GM12878 (cell line): ENCODE data around the gene SACS. TPM values are rescaled to one million over a fixed set of nuclear protein-coding genes. Genes with fewer than 3 reads are reported as not detected.
A peak's percentile ranks its signal among the peaks of the same experiment; 100 is the strongest.

ENCODE experiments used
- ATAC-seq: fragments of 200-7000 bp; cut with Tn5 transposase; 3 replicates; pipeline ENCODE4 v1.9.1; 2020; ENCODE audit warnings: mild to moderate bottlenecking, moderate library complexity
- BruUV-seq: library from RNA; stranded (reverse); fragments of 400-500 nt; replicated peaks from 2 replicates; lab custom pipeline; 2021; lab: Mats Ljungman, UMichigan
- CTCF ChIA-PET: fragments of 300-600 bp; sonication (Branson Sonifier 250); formaldehyde crosslinking; extraction: SDS; loops from one replicate; lab custom pipeline; 2021; ENCODE audit warnings: inconsistent platforms; lab: Yijun Ruan, JAX
- POLR2A ChIA-PET: fragments of 350-600 bp; formaldehyde crosslinking; extraction: SDS; loops from one replicate; lab custom pipeline; 2021; ENCODE audit warnings: inconsistent platforms; lab: Charles Lee
- RAD21 ChIA-PET: fragments of 300-600 bp; sonication (Branson Sonifier 250); formaldehyde crosslinking; loops from one replicate; lab custom pipeline; 2023; ENCODE audit warnings: antibody characterized with exemption; ENCODE audit not compliant: unreplicated experiment; lab: Charles Lee
- SMC1A ChIA-PET: fragments of 300-600 bp; sonication (Branson Sonifier 250); formaldehyde crosslinking; loops from one replicate; lab custom pipeline; 2023; ENCODE audit not compliant: unreplicated experiment, uncharacterized antibody; lab: Charles Lee
- DNase-seq: peaks from one replicate; pipeline ENCODE4 v3.0.0-alpha.2; 2011; ENCODE audit warnings: low read depth, low spot score
- FAIRE-seq: peaks from 3 replicates; lab custom pipeline; 2011; peaks lifted over from hg19 to GRCh38; lab: Jason Lieb, UNC
- H2AFZ ChIP-seq: 2 replicates; pipeline ENCODE4 v1.6.0; 2011; ENCODE audit warnings: low read depth, low read length, control low read depth; ENCODE audit not compliant: control insufficient read depth
- H3K27ac ChIP-seq: 2 replicates; pipeline ENCODE4 v1.5.1; 2011; ENCODE audit warnings: control low read depth; ENCODE audit not compliant: control insufficient read depth, insufficient read depth
- H3K27me3 ChIP-seq, 2 experiments: replicated peaks in 1 of 2; 2 replicates each; pipeline versions ENCODE4 v1.6.0 to v1.6.1; 2011; ENCODE audit warnings: low read length in 1 of 2; ENCODE audit not compliant: control insufficient read depth in 2 of 2, insufficient read depth in 2 of 2
- H3K36me3 ChIP-seq, 2 experiments: 2 replicates each; pipeline ENCODE4 v1.5.1; 2011; ENCODE audit warnings: low read length in 1 of 2; ENCODE audit not compliant: control insufficient read depth in 2 of 2, insufficient read depth in 2 of 2
- H3K4me1 ChIP-seq: 2 replicates; pipeline ENCODE4 v1.6.1; 2011; ENCODE audit warnings: mild to moderate bottlenecking, low read length, moderate library complexity, mixed read lengths; ENCODE audit not compliant: control insufficient read depth, insufficient read depth
- H3K4me2 ChIP-seq: 2 replicates; pipeline ENCODE4 v1.6.0; 2011; ENCODE audit warnings: control low read depth; ENCODE audit not compliant: control insufficient read depth, insufficient read depth
- H3K4me3 ChIP-seq: fragments of 200-600 bp; sonication (generic); 2 replicates; pipeline ENCODE4 v1.5.1; 2016
- H3K79me2 ChIP-seq: 2 replicates; pipeline ENCODE4 v1.6.0; 2011; ENCODE audit warnings: low read length; ENCODE audit not compliant: control insufficient read depth, insufficient read depth
- H3K9ac ChIP-seq: 2 replicates; pipeline ENCODE4 v1.8.0; 2011; ENCODE audit warnings: low read length, control low read depth, mixed read lengths; ENCODE audit not compliant: control insufficient read depth, insufficient read depth
- H3K9me3 ChIP-seq: replicated peaks from 3 replicates; pipeline ENCODE4 v1.5.1; 2011; ENCODE audit warnings: mild to moderate bottlenecking, low read length; ENCODE audit not compliant: control insufficient read depth, insufficient read depth
- H4K20me1 ChIP-seq: 2 replicates; pipeline ENCODE4 v1.6.0; 2011; ENCODE audit not compliant: control insufficient read depth, insufficient read depth
- DPF2 ChIP-seq: fragments of 450-650 bp; IDR thresholded peaks from 2 replicates; pipeline ENCODE4 v1.6.1; 2017; ENCODE audit warnings: mild to moderate bottlenecking
- JUNB ChIP-seq: IDR thresholded peaks from 2 replicates; pipeline ENCODE4 v1.6.1; 2016; ENCODE audit warnings: antibody characterized with exemption, mild to moderate bottlenecking
- MYC ChIP-seq: IDR thresholded peaks from 2 replicates; pipeline ENCODE4 v1.6.1; 2011; ENCODE audit warnings: mild to moderate bottlenecking, low read length, moderate library complexity, inconsistent platforms; ENCODE audit not compliant: insufficient read depth, insufficient replicate concordance, insufficient read length, severe bottlenecking
- POLR2A ChIP-seq: IDR thresholded peaks from 2 replicates; pipeline ENCODE4 v1.6.1; 2011; ENCODE audit warnings: low read depth, mild to moderate bottlenecking, low read length
- RBBP5 ChIP-seq: fragments of 200-600 bp; sonication (generic); conservative IDR thresholded peaks from 2 replicates; pipeline ENCODE4 v1.6.1; 2016
- SMC3 ChIP-seq: IDR thresholded peaks from 2 replicates; pipeline ENCODE4 v1.6.1; 2011; ENCODE audit warnings: low read length, improper control_type of control experiment, borderline replicate concordance
- STAT3 ChIP-seq: IDR thresholded peaks from 2 replicates; pipeline ENCODE4 v1.6.1; 2011; ENCODE audit warnings: low read depth, low read length, improper control_type of control experiment
- WGBS: methylation state at CpG from one replicate; pipeline ENCODE4 v1.1.6; 2016; ENCODE audit warnings: low lambda C conversion rate; ENCODE audit not compliant: insufficient replicate concordance, insufficient coverage; ENCODE audit errors: missing lambda C conversion rate; 5-methylcytosine and 5-hydroxymethylcytosine counted together
- in situ Hi-C: fragments of 300-500 bp; cut with MboI; formaldehyde crosslinking; loops from 9 replicates; pipeline ENCODE4 v1.14.3; 2018; ENCODE audit warnings: mixed read lengths
- intact Hi-C: fragments of 100-400 bp; cut with micrococcal nuclease; formaldehyde crosslinking; loops from one replicate; pipeline ENCODE4 v1.14.2; 2022; ENCODE audit not compliant: unreplicated experiment
- polyA plus RNA-seq, 11 experiments: library from polyadenylated mRNA; depleted of rRNA in 4 of 11; unstranded in 6 of 11; stranded (reverse) in 5 of 11; fragments of >200 nt; fragmentation: Nextera tagmentation in 4 of 11; fragmentation: Illumina TruSeq in 1 of 11; extraction: Ambion mirVana in 4 of 11; extraction: Trizol in 1 of 11; gene quantifications; 1 replicate in 1 of 11; 2 replicates in 10 of 11; pipeline versions ENCODE4 v1.2.1 to v1.2.3, GENCODE V29; 2011 to 2016; ENCODE audit warnings: inconsistent platforms in 2 of 11, missing spikeins in 2 of 11, low read depth in 1 of 11
- total RNA-seq, 4 experiments: library from RNA; depleted of rRNA in 3 of 4; stranded (reverse); fragments of >200 nt in 3 of 4; fragmentation: Illumina TruSeq in 1 of 4; extraction: Trizol in 1 of 4; gene quantifications; 2 replicates each; pipeline versions ENCODE4 v1.2.1 to v1.2.3, GENCODE V29; 2013 to 2021
- TF ChIP-seq, protein P1 (sequence below): fragments of 450-650 bp; IDR thresholded peaks from 2 replicates; pipeline ENCODE4 v1.6.1; 2017; ENCODE audit warnings: mild to moderate bottlenecking
- TF ChIP-seq, protein P2 (sequence below): fragments of 450-650 bp; IDR thresholded peaks from 2 replicates; pipeline ENCODE4 v1.6.1; 2018; ENCODE audit warnings: mild to moderate bottlenecking, low read depth, moderate library complexity; ENCODE audit not compliant: partially characterized antibody
- TF ChIP-seq, protein P3 (sequence below), 3 experiments: IDR thresholded peaks in 2 of 3; conservative IDR thresholded peaks in 1 of 3; 2 replicates each; pipeline ENCODE4 v1.5.1; 2011; ENCODE audit warnings: low read depth in 3 of 3, low read length in 3 of 3, mild to moderate bottlenecking in 3 of 3, control low read depth in 2 of 3, moderate library complexity in 2 of 3, inconsistent platforms in 1 of 3, mixed read lengths in 1 of 3; ENCODE audit not compliant: control insufficient read depth in 2 of 3, insufficient read depth in 1 of 3; ENCODE audit errors: extremely low read depth in 1 of 3

SACS gene
- total and polyA plus RNA-seq, 10 of the 15 experiments (the other 5 are each of a cell fraction or from before 2014, with no cell fraction given): 9.9 to 74.9 (median 22.1) TPM

DNA sequence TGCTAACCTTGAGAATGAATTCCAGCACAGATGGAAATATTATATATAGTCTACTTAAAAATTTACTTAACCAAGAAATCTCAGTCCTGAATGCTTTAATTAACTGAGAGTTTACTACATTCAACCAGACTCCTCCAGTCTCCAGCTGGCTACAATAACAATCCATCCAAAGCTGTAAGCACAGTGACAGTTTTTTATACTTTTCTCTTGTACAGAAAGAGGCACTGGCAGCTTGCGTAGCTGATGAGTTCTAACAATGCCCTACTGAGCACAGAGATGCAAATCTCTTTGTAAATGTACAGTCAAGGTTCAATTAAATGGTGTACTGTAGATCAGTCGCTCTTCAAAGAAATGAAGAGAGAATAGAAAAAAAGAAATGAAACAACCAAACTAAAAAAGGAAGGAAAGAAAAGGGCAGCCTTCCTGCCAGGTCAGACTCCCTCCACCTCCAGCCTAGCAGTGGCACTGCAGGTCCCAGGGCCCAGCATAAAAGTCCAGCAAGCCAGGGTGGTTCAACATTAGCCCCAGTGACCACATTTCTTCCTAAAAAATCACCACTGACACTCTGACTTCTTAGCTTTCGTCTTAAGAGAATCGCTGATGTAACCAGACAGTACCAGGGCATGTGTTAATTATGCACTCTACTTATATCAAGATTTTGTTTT is 88.4 kb downstream of the SACS start:
- SMC1A ChIA-PET: interaction anchor here (1.0 to 2.4 kb wide), 2 partner anchors 15 to 566 kb away, joined by 3 to 8 read pairs; no protein-coding TSS in a partner anchor
- peak; percentile 42 for ATAC-seq
- 98% methylated on average over 4 of the region's 4 CpGs for WGBS
- POLR2A ChIA-PET: no interaction called here
- Histone ChIP-seq H3K9ac (no peak overlapping the region), H2AFZ (no peak overlapping the region), H3K36me3 (peaks cover 3 to 28% of the 10 kb centered on the region in 2 experiments; a peak in 3 of 4 replicates), H4K20me1 (no peaks in the 10 kb centered on the region), H3K4me1 (0 out of 2 replicates have a peak, but pooled peaks cover 4% of the 10 kb centered on the region), H3K27me3 (no peaks in the 10 kb centered on the region), H3K27ac (no peak overlapping the region), H3K9me3 (peaks cover 2% of the 10 kb centered on the region), H3K79me2 (no peaks in the 10 kb centered on the region), H3K4me2 (no peak overlapping the region), H3K4me3 (no peak overlapping the region)
- no peak for FAIRE-seq
- BruUV-seq: no TSS peak
- TF ChIP-seq SMC3 (no peak), POLR2A (no peak), DPF2 (no peak), RBBP5 (no peak), JUNB (no peak), MYC (no peak), STAT3 (no peak)
- TF ChIP-seq, protein P1, sequence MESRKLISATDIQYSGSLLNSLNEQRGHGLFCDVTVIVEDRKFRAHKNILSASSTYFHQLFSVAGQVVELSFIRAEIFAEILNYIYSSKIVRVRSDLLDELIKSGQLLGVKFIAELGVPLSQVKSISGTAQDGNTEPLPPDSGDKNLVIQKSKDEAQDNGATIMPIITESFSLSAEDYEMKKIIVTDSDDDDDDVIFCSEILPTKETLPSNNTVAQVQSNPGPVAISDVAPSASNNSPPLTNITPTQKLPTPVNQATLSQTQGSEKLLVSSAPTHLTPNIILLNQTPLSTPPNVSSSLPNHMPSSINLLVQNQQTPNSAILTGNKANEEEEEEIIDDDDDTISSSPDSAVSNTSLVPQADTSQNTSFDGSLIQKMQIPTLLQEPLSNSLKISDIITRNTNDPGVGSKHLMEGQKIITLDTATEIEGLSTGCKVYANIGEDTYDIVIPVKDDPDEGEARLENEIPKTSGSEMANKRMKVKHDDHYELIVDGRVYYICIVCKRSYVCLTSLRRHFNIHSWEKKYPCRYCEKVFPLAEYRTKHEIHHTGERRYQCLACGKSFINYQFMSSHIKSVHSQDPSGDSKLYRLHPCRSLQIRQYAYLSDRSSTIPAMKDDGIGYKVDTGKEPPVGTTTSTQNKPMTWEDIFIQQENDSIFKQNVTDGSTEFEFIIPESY: no peak
- TF ChIP-seq, protein P2, sequence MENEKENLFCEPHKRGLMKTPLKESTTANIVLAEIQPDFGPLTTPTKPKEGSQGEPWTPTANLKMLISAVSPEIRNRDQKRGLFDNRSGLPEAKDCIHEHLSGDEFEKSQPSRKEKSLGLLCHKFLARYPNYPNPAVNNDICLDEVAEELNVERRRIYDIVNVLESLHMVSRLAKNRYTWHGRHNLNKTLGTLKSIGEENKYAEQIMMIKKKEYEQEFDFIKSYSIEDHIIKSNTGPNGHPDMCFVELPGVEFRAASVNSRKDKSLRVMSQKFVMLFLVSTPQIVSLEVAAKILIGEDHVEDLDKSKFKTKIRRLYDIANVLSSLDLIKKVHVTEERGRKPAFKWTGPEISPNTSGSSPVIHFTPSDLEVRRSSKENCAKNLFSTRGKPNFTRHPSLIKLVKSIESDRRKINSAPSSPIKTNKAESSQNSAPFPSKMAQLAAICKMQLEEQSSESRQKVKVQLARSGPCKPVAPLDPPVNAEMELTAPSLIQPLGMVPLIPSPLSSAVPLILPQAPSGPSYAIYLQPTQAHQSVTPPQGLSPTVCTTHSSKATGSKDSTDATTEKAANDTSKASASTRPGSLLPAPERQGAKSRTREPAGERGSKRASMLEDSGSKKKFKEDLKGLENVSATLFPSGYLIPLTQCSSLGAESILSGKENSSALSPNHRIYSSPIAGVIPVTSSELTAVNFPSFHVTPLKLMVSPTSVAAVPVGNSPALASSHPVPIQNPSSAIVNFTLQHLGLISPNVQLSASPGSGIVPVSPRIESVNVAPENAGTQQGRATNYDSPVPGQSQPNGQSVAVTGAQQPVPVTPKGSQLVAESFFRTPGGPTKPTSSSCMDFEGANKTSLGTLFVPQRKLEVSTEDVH: no peak
- TF ChIP-seq, protein P3, sequence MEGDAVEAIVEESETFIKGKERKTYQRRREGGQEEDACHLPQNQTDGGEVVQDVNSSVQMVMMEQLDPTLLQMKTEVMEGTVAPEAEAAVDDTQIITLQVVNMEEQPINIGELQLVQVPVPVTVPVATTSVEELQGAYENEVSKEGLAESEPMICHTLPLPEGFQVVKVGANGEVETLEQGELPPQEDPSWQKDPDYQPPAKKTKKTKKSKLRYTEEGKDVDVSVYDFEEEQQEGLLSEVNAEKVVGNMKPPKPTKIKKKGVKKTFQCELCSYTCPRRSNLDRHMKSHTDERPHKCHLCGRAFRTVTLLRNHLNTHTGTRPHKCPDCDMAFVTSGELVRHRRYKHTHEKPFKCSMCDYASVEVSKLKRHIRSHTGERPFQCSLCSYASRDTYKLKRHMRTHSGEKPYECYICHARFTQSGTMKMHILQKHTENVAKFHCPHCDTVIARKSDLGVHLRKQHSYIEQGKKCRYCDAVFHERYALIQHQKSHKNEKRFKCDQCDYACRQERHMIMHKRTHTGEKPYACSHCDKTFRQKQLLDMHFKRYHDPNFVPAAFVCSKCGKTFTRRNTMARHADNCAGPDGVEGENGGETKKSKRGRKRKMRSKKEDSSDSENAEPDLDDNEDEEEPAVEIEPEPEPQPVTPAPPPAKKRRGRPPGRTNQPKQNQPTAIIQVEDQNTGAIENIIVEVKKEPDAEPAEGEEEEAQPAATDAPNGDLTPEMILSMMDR (IDR thresholded peaks at IDR 0.05 in 2 of 3, conservative IDR thresholded peaks at IDR 0.05 in 1 of 3; ENCODE audit: control insufficient read depth in 2 of 3, extremely low read depth in 1 of 3, insufficient read depth in 1 of 3, low read depth in 3 of 3, low read length in 3 of 3): no peak
- RAD21 ChIA-PET: interaction anchor here (1.0 to 1.4 kb wide), 2 partner anchors 10 to 24 kb away, joined by 3 to 5 read pairs; no protein-coding TSS in a partner anchor
- no peak for DNase-seq
- in situ Hi-C loops (no loop called here), intact Hi-C loops (no loop called here)
- CTCF ChIA-PET: interaction anchor here (1.1 to 1.7 kb wide), 5 partner anchors 9 to 23 kb away, joined by 3 to 6 read pairs (median 3); no protein-coding TSS in a partner anchor
